ENCODE measurements around the gene CTDSPL. TPM values are rescaled to one million over a fixed set of nuclear protein-coding genes. Genes with fewer than 3 reads are reported as not detected.

CTDSPL gene
- total RNA-seq, 1 experiment from 2014 or later: 14.0 TPM

- no peak for TF ChIP-seq EZH2 (IDR thresholded peaks at IDR 0.05; ENCODE audit: borderline replicate concordance, low read depth, low read length, poor library complexity, severe bottlenecking)
- TF ChIP-seq CTCF (conservative IDR thresholded peaks at IDR 0.05; ENCODE audit: low read depth, low read length): no peak
- no peak overlapping the region for H3K4me3 ChIP-seq (ENCODE audit: low read depth, low read length, poor library complexity, severe bottlenecking)
- intact Hi-C loops (cut with micrococcal nuclease; ENCODE audit: unreplicated experiment): no loop called here
- no peaks in the 10 kb centered on the region for H3K9me3 ChIP-seq (ENCODE audit: low read depth, low read length, poor library complexity, severe bottlenecking)
- H3K27me3 ChIP-seq (replicated peaks; ENCODE audit: insufficient read depth, low read depth, low read length, poor library complexity): no peaks in the 10 kb centered on the region
- H3K27ac ChIP-seq (ENCODE audit: low read depth, low read length, poor library complexity, severe bottlenecking): peak overlapping the region; percentile 67
- H3K4me1 ChIP-seq (ENCODE audit: insufficient read depth, low read length, poor library complexity, severe bottlenecking): peaks cover 49% of the 10 kb centered on the region
- no TSS peak for BruUV-seq (replicated peaks)
- no peak for DNase-seq (ENCODE audit: low spot score)
- ChIA-PET CTCF (no interaction called here), POLR2A (ENCODE audit: low non-redundant PET) (no interaction called here)
- no peaks in the 10 kb centered on the region for H3K36me3 ChIP-seq (ENCODE audit: insufficient read depth, low read length, poor library complexity, severe bottlenecking)
These were observed 82.7 kb downstream of the CTDSPL start for GRCh38 chr3:37944391-37944842.

- no peak for DNase-seq (ENCODE audit: low spot score)
- intact Hi-C loops (cut with micrococcal nuclease; ENCODE audit: unreplicated experiment): no loop called here
- H3K27me3 ChIP-seq (replicated peaks; ENCODE audit: insufficient read depth, low read depth, low read length, poor library complexity): no peaks in the 10 kb centered on the region
- no peaks in the 10 kb centered on the region for H3K9me3 ChIP-seq (ENCODE audit: low read depth, low read length, poor library complexity, severe bottlenecking)
- no TSS peak for BruUV-seq (replicated peaks)
- TF ChIP-seq EZH2 (IDR thresholded peaks at IDR 0.05; ENCODE audit: borderline replicate concordance, low read depth, low read length, poor library complexity, severe bottlenecking) (no peak), CTCF (conservative IDR thresholded peaks at IDR 0.05; ENCODE audit: low read depth, low read length) (no peak)
- ChIA-PET POLR2A (ENCODE audit: low non-redundant PET) (interaction anchor here (0.5 kb wide), 1 partner anchor 36 kb away, joined by 10 read pairs; no protein-coding TSS in a partner anchor), CTCF (no interaction called here)
- no peaks in the 10 kb centered on the region for H3K36me3 ChIP-seq (ENCODE audit: insufficient read depth, low read length, poor library complexity, severe bottlenecking)
- H3K4me3 ChIP-seq (ENCODE audit: low read depth, low read length, poor library complexity, severe bottlenecking): no peak overlapping the region
- peak overlapping the region; percentile 67 for H3K27ac ChIP-seq (ENCODE audit: low read depth, low read length, poor library complexity, severe bottlenecking)
- peaks cover 49% of the 10 kb centered on the region for H3K4me1 ChIP-seq (ENCODE audit: insufficient read depth, low read length, poor library complexity, severe bottlenecking)
These were observed 83.6 kb downstream of the CTDSPL start for GRCh38 chr3:37945156-37945806.

GRCh38 chr3:37945807-37946530 is 84.3 kb downstream of the CTDSPL start:
- no peaks in the 10 kb centered on the region for H3K36me3 ChIP-seq (ENCODE audit: insufficient read depth, low read length, poor library complexity, severe bottlenecking)
- TF ChIP-seq EZH2 (IDR thresholded peaks at IDR 0.05; ENCODE audit: borderline replicate concordance, low read depth, low read length, poor library complexity, severe bottlenecking) (no peak), CTCF (conservative IDR thresholded peaks at IDR 0.05; ENCODE audit: low read depth, low read length) (no peak)
- POLR2A ChIA-PET (ENCODE audit: low non-redundant PET): interaction anchor here (0.5 kb wide), 1 partner anchor 35 kb away, joined by 10 read pairs; no protein-coding TSS in a partner anchor
- no peaks in the 10 kb centered on the region for H3K27me3 ChIP-seq (replicated peaks; ENCODE audit: insufficient read depth, low read depth, low read length, poor library complexity)
- peaks cover 49% of the 10 kb centered on the region for H3K4me1 ChIP-seq (ENCODE audit: insufficient read depth, low read length, poor library complexity, severe bottlenecking)
- no peak overlapping the region for H3K4me3 ChIP-seq (ENCODE audit: low read depth, low read length, poor library complexity, severe bottlenecking)
- DNase-seq (ENCODE audit: low spot score): peak; percentile 87
- intact Hi-C loops (cut with micrococcal nuclease; ENCODE audit: unreplicated experiment): no loop called here
- CTCF ChIA-PET: no interaction called here
- H3K27ac ChIP-seq (ENCODE audit: low read depth, low read length, poor library complexity, severe bottlenecking): peak overlapping the region; percentile 67
- no TSS peak for BruUV-seq (replicated peaks)
- H3K9me3 ChIP-seq (ENCODE audit: low read depth, low read length, poor library complexity, severe bottlenecking): no peaks in the 10 kb centered on the region

Data from A673 (cell line).